AML-193 (cell line): ENCODE measurements around the gene TBCCD1.
"Not testable (repeated sequence)": the region's sequence is repeated elsewhere in the genome, so short reads cannot be mapped to it uniquely, and the experiment has no call there.

Experiments used
- DNase-seq, 2 experiments: peaks; one replicate each; lab custom pipeline; 2025; lab: John Stamatoyannopoulos, UW

TBCCD1 gene

GRCh38 chr3:186520431-186520830 lies 46.7 kb downstream of the TBCCD1 start:
- no peak for DNase-seq

- peak; percentile 81 to 89 for DNase-seq
Observed at GRCh38 chr3:186519021-186519658, 48.0 kb downstream of the TBCCD1 start.

- no peak for DNase-seq
Observed at GRCh38 chr3:186517218-186517617, 49.9 kb downstream of the TBCCD1 start.

- DNase-seq: no peak
Observed at GRCh38 chr3:186516646-186517045, 50.5 kb downstream of the TBCCD1 start.

- peak; percentile 68 to 77 for DNase-seq
Observed at GRCh38 chr3:186515125-186515524, 52.0 kb downstream of the TBCCD1 start.

GRCh38 chr3:186514296-186515002 lies 52.7 kb downstream of the TBCCD1 start:
- DNase-seq: peak; percentile 48 to 58

- no peak for DNase-seq
Observed at GRCh38 chr3:186513386-186513785, 53.8 kb downstream of the TBCCD1 start.

- DNase-seq: no peak
Observed at GRCh38 chr3:186512570-186513302, 54.4 kb downstream of the TBCCD1 start.

GRCh38 chr3:186511702-186512101 lies 55.4 kb downstream of the TBCCD1 start:
- no peak for DNase-seq

GRCh38 chr3:186511245-186511644 lies 55.9 kb downstream of the TBCCD1 start:
- no peak for DNase-seq

- DNase-seq: no peak
Observed at GRCh38 chr3:186510374-186511079, 56.6 kb downstream of the TBCCD1 start.

GRCh38 chr3:186509423-186509822 lies 57.7 kb downstream of the TBCCD1 start:
- no peak for DNase-seq

- no peak for DNase-seq
Observed at GRCh38 chr3:186506857-186507256, 60.3 kb downstream of the TBCCD1 start.

- DNase-seq: no peak
Observed at GRCh38 chr3:186506191-186506739, 60.9 kb downstream of the TBCCD1 start.

GRCh38 chr3:186502966-186503712 lies 64.0 kb downstream of the TBCCD1 start:
- no peak for DNase-seq

- DNase-seq: no peak
Observed at GRCh38 chr3:186502138-186502948, 64.8 kb downstream of the TBCCD1 start.

GRCh38 chr3:186499949-186500348 lies 67.2 kb downstream of the TBCCD1 start:
- DNase-seq: not testable (repeated sequence)

GRCh38 chr3:186498022-186498421 lies 69.1 kb downstream of the TBCCD1 start:
- not testable (repeated sequence) for DNase-seq

GRCh38 chr3:186497608-186498007 lies 69.5 kb downstream of the TBCCD1 start:
- DNase-seq: no peak

GRCh38 chr3:186496635-186497034 lies 70.5 kb downstream of the TBCCD1 start:
- DNase-seq: no peak
